ENCODE results near the gene NES.
A peak's percentile ranks its signal among the peaks of the same experiment; 100 is the strongest.

Gene NES

DNA sequence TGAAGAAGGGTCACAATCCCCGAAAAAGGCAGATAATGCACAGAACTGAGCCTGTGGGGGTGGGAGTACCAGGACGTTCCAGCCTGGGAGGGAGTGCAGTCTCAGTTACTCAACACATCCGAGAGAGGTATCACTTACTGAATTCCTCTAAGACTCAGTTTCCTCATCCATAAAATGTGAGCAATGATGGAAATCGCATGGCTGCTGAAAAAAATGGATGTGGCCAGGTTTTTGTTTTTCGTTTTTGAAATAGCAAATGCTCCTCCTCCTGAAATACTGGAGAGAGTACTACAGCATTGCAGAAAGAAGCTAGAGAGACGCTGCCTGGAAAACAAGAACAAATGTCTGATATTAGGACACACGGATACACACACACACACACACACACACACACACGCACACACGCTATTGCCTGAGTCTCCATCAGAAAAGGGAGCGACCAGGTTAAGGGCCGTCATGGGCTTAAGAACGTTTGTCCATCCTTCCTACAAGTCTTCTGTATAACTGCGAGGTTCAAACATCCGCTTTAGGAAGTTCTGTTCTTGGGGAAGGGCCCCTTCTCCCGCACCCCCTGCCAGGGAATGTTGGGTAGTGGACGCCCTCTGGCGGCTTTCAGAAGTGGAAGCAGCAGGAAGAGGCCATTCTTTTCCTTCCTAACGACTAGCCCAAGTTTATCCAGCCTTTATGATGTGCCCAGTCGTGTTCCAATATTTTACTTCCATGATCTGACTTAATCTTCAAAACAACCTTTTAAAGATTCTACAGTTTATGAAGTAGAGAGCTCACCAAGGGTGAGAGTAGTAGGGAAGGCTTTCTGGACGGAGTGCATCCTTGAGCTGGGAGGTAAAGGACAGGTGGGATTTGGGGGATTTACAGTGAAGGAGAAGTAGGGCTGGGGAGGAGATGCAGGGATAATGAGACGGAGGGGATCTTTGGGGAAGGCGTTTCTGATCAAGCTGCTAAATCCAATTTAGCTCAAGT, 699 bp upstream of the NES start:
- DNase-seq = peak; percentile 62

DNA sequence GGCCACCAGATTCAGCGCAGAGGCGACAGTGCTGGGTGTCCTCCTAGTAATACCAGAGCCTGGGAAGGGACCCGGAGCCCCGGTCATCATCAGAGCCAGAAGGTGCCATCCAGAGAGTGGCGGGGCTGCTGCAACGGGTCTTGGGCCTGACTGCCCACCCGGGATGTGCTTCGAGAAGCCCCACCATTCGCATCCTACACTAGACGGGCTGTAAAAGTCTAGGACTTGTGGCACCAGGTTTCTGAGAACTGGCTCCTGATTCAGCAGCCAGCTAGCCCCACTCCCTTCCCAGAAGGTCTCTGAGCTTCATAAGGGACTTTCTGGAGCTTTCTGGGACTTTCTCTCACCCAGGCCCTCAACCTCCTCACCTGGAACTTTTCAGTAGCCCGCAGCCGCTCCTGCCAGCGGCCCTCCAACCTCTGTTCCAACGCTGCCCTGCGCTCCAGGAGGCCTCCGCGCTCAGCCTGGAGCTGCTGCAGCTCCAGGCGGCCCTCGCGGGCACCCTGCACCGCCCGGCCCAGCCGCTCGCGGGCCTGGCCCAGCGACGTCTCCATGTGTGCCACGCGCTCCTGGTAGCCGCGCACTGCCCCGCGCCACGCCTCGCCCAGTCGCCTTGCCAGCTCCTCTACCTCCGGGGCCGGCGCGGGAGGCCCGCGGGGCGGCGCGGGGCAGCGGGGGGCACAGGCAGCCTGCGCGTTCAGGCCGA, 940 bp downstream of the NES start:
- no peak for DNase-seq

DNA sequence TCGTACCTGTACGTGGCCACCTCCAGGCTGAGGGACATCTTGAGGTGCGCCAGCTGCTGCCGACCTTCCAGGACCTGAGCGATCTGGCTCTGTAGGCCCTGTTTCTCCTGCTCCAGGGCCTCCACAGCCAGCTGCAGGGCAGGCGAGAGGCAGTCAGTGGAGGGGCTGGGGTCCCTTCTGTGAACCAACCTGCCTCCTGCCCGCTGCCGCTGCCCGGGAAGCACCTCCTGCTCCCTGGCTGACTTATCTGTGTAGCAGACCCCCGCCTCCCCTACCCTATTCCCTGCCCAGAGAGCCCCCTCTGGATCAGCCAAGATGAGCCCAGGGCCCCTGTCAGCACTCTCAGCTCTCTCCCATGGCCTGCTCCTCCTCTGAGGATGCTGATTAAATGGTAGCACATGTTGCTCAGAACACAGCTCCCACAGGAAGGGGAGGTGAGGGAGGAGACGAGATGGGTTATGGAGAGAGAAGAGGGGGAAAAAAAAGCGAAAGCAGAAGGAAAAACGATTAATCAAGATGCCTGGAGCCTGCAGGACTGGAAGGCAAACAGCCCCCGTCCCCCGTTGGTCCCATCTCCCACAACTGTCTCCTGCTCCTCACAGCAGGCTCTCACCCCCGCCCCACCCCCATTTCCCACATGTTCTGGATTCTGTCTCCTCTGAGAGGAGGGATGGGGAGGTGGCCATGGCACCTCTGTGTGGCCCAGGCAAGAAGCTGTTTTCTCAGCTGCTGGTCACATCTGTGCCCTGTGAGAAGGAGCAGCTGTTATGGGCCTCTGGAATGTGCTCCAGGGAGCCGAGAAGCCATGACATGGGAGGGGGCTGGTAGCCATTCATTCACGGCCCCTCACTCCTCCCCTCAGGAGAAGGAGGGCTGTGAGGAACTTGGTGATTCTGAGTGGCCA, 1.7 kb downstream of the NES start:
- DNase-seq = no peak

DNA sequence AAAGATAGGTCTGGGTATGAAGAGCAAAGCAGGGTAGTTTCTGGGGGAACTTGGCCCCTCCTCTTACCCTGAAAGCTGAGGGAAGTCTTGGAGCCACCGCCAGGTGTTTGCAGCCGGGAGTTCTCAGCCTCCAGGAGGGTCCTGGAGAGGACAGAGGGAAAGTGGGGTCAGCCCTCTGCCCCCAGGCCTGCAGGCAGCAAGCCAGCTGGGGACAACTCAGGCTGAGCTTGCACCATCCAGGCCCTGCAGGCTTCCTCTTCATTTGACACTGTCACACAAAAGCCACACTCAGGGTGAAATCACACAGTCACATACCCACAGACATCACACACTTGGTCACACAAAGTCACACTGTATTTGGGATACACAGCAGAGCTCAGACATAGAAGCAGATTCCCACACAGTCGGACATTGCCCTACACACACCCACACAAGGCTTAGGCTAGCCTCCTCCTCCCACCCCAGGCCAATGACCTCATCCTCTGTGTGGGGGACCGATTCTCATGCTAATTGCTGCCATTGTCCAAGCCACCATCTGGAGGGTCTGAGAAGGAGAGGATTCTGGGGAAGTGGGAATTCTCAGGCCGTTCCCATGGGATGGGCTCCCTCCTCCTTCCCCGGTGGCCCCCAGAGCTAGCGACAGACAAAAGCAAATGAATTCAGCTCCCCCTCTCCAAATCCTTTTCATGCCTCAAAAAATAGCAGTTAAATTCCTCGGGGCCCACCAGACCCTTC, 3.7 kb downstream of the NES start:
- DNase-seq = peak; percentile 9

DNA sequence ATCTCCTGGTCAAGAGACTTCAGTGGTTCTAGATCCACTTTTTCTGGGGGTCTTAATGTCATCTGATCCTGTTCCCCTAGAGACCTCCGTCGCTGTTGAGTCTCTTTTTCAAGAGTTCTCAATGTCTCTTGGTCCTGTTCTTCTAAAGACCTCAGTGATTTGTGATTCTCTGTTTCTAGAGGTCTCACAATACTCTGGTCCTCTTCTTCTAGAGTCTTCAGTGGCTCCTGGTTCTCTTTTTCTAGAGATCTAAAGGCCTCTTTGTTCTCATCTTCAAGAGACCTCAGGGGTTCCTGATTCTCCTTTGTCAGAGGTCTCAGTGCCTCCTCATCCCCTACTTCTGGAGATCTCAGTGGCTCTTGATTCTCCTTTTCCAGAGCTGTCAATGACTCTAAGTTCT, 5.4 kb downstream of the NES start:
- DNase-seq = no peak

DNA sequence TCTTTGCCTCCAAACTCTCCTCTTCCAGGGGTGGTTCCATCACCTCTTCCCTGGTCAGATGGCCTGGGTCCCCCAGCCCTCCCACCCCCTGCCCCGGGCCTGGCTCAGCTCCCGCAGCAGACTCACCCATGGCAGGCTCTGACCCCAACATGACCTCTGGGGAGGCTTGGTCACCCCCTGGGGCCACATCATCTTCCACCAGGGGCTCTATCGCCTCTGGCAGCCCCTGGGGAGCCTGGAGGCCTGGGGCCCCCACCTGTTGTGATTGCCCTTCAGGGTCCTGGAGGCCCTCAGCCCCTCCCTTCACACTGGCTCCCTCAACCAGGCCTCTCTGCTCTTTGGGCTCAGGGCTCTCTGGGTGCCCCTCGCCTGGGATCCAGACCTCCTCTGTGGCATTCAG, 6.4 kb downstream of the NES start:
- DNase-seq = no peak

DNA sequence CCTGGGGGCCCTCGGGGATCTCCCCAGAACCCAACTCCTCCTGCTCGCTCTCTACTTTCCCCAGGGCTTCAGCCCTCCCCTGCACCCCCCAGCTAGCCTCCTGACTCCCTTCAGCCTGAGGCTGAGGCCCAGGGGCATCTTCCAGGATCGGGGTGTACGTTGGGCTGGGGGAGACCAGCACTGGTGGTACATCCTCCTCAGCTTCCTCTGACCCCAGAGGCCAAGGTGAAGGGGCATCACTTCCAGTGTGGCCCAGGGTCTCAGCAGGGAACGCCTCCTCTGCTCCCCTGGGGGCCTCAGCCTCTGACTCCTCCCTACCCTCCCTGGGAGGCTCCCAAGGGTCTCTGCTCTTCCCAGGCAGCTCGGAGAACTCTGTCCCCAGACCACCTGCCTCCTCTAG, 6.8 kb downstream of the NES start:
- no peak for DNase-seq

DNA sequence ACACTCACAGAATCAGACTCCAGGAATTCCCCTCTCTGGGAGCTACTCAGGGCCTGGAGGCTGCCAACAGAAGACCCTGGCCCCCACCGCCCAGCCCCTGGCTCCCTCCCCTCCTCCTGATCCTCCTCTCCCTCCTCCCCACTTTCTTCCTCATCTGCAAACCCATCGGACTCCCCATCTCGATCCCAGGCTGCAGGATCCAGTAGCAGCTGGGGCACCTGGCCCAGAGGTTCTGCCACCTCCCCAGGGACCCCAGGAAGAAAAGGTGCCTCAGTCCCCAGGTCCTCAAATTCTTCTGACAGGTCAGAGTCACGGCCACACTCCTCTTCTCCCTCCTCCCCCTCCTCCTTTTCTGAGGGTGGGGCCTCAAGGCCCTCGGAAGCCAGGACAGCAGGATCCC, 7.4 kb downstream of the NES start:
- DNase-seq = no peak

DNA sequence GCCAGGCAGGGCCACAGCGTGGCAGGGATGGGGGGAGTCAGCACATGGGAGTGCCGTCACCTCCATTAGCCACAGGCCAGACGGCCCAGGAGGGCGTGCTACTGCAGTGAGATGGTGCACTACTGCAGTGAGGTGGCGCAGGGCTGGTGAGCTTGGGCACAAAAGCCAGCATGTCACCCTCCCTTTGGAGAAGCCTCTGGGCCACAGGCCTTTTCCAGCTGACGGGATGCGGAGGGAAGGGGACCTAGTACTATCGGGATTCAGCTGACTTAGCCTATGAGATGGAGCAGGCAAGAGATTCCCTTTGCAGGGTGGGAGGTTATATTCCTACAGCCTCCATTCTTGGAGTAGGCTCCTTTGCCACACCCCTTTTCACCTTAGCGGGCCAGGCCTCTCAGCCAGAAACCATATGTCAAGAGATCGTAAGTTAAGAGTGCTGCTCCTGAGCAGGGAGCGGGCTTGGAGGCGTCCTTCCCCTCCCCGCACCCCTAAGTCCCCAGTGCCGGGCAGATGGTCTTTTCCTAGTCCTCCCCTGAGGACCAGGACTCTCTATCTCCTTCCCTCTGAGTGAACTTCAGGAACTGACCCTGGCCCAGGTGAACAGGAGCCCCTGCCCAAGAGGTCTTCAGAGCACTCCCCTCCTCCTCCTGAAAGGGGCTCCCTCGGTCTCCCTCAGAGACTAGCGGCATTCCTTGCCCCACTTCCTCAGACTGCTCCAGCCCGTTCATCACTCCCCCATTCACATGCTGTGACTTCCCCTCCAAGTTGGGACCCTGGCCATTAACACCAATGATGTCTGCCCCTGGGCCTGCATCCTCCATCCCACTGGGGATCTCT, 8.2 kb downstream of the NES start:
- no peak for DNase-seq

DNA sequence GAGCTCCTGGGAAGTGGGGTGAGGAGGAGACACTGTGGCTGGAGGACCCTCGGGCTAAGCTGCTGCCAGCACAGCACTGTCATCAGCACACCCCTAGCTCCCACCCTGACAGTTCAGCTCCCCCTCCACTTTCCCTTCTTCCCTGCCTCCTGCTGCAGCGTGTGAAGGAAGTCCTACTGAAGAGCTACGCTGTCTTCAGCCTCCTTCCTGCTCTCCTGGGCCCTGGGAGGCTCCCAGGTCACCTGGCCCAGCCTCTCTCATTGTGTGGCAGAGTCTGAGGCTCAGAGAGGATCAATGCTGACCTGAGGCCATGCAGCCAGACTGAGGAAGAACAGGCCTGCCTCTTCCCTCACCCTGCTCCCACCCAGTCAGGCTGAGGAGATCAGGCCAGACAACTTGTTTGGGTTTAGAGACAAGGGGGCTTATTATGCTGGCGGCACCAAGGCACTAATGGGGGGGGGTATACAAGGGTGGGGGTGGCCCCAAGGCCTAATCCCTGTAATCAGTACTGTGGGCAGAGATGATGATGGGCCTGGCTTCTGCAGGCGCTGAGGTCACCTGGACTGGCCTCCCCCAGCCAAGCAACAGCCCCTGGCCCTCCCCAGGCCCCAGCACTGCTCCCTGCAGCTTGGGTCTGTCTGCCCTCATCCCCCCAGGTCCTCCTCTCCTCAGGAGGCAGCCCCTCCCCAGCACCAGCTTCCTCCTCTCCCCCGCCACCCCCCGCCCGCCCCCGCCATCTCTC, 9.1 kb downstream of the NES start:
- no peak for DNase-seq

DNA sequence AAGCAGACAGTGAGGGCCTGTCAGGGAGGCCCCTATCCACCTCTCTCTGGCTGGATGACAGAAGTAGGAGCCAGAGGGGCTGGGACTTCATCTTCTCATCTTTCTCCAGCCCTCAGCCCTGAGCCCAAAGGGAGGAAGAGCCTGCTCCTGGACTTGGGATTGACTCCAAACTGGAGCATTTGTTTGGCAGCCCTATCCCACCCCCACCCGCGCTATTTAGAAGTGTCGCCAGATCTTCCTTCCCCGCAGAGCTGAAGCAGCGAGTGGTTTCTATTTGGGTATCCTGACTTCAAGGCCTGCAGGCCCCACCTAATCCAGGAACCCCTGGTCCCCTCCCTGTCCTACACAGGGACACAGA, 9.6 kb downstream of the NES start:
- no peak for DNase-seq

DNA sequence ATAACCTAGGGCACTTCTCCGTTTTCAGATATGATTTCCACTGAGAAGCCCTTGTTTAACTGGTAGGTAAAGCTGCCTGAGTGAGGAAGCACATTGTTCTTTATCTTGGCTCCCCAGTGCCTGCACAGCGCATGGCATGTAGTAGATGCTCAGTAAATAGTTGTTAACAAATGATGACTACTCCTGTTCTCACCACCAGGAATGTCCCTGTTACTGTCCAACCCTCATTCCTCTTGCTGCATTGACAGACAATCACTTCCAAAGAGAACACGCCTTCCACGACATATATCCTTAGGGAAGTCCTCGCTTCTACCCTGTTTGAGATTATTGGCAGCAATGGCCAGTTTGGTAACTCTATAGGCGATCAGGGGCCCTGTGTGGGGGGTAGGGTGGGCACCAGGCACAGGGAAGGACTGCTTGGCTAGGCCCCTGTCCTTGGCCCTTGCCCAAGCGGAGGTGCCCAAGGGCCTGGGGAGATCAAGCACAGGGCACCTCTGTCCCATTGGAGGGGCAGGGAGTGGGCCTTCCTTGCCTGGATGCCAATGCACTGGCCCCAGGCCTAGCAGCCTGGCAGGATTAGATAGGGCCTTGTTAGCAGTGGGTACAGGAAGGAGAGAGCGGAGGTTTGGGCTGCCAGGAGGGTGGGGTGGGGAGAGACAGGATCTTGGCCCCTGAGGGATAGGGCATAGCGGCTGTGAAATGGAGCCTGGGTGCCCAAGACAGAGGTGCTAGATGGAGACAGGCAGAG, 10.2 kb downstream of the NES start:
- DNase-seq = no peak

DNA sequence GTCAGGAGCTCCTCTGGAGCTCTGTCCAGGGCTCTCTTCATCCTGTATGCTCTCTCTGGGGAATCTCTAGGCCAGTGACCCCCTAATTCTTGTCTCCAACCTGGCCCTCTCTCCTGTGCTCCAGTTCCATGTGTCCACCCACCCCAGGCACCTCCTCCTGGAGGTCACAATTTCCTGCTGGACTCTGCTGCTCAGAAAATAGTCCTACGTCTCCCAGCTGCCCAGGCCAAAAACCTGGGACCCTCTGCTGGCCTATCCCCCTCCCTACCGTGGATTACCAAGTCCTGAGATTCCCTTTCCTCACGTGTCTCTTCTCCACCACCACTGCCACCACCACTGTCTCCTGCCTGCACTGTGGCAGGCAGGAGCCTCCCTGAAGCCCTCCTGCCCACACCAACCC, 11.7 kb downstream of the NES start:
- no peak for DNase-seq

DNA sequence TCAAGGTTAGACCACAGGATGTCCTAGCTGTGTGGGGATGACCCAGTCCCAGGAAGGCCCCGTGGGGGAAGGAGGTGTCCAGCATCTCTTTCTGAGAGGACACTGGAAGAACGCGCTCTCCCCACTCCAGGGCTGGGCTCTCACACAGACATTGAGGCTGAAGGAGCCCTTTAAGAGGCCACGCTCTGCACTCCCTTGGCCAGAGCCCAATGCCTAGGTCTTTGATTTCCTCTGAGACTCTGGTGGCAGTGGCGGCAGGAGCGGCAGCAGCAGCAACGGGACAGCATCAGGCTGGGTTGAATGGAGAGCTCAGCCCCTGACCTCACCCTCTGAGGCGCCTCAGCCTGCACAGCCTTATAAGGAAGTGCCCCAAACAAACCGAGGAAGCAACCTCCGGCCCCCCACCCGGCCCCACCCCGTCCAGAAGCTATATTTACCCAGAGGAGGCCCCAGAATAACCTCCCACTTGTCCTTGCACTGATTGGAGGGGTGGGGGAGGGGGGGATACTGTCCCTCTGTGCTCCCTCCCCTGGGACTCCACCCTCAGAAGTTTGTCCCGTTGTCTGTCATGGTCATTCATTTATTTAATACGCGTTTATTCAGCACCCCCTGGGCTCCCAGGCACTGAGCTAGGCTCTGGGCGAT, 12.3 kb downstream of the NES start:
- peak; percentile 57 for DNase-seq

DNA sequence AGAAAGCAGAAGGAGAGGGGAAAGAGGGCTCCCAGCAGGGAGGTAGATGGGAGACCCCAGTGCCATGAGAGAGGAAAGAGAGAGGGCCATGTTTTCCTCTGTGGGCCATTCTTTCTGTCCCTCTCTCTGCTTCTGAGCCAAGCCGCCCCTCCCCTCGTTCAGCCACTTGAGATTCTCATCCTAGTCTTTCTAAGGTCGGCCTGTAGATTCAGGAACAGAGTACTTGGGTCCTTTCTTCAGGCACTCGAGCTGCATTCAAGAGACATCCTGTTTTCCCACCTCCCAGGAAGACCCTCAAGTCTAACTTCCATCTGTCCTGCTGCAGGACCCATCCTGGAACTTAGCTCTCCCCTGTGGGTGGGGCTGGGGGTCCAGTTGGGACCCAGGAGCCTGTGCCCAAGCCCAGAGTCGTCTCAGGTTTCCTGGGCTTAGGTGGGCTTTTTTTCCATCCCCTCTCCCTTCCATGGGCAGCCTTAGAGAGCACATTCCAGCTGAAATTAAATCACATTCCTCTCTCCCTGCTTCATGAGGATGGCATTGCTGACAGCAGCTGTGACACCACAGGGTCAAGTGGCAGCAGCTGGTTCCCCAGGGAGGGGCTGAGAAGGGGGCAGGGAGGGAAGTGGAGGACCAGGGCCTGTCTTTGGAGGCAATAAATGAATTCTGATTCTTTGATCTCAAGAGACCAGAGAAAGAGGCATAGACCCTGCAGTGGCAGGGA, 13.0 kb downstream of the NES start:
- DNase-seq = no peak

DNA sequence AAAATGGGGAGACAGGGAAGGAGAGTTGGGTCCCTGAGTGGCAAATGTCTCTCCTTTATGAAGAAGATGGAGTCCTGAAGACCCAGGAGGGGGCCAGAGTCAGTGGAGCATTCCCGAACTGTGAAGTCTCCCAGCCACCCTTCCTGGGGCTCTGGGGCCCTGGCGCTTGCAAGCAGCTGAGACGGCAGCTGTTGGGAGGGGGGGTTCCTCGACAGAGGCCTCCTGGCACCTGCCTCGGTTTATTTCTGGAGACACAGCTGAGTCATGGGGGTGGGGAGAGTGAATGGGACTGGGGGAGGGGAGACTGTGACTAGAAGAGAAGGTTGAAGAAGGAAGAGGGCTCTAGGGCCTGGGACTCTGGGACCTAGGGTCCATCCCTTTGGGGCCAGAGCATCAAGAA, 14.0 kb downstream of the NES start:
- DNase-seq = no peak

DNA sequence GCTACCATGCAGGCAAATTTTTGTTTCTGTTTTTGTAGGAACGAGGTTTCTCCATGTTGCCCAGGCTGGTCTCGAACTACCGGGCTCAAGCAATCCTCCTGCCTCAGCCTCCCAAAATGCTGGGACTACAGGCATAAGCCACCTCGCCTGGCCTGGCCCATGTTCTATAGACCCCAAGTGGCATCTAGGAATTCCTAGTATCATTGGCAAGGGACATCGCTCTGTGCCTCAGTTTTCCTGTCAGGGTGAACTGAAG, 14.5 kb downstream of the NES start:
- no peak for DNase-seq

DNA sequence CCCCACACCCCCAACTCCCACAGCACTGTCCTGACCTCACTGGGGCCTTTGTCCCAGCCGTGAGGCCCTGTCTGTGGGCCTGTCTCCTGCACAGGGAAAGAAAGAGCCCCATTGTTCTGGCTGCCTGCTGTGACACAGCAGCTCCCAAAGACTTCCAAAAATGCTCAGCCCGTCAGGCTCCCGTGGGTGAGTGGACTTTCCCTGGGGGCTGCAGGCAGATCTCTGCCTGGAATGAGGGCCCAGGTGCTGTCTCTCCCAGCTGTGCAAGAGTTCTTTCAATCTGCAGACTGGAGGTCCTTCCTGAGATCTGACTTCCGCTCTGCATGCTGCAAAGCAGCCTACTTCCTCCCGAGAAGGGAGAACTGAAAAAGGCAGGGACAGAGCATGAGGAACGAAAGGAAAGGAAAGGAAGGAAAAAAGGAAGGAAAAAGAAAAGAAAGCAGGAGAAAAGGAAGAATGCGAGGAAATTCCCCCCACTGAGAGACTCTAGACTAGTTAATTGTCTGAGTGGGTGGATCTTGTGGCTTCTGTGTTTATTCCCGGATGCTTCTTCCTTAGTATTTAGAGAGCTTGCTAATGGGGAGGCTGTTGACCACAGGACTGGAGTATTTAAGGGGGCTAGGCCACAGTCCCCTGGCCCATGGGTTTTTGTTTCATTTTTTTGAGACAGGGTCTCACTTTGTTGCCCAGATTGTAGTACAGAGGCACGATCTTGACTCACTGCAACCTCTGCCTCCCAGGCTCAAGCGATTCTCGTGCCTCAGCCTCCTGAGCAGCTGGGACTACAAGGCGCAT, 15.0 kb downstream of the NES start:
- peak; percentile 40 for DNase-seq

Measured in MV-4-11 (cell line).